HepG2 (cell line): Measurements from ENCODE around the gene EFEMP2. TPM values are rescaled to one million over a fixed set of nuclear protein-coding genes. Genes with fewer than 3 reads are reported as not detected.

Experiments
- BRF2 ChIP-seq: sonication (generic); formaldehyde crosslinking; IDR thresholded peaks from 2 replicates; pipeline ENCODE4 v1.8.1; 2022; ENCODE audit warnings: mild to moderate bottlenecking, missing genetic modification reagents
- CENPX ChIP-seq: sonication (generic); formaldehyde crosslinking; IDR thresholded peaks from 2 replicates; pipeline ENCODE4 v1.9.0; 2021; ENCODE audit warnings: mild to moderate bottlenecking, missing genetic modification reagents, moderate library complexity
- FOSL2 ChIP-seq: sonication (generic); formaldehyde crosslinking; IDR thresholded peaks from 2 replicates; pipeline ENCODE4 v1.4.0; 2020; ENCODE audit warnings: missing genetic modification reagents
- FOXK2 ChIP-seq: fragments of 450-650 bp; IDR thresholded peaks from 2 replicates; pipeline ENCODE4 v1.6.1; 2016
- FOXP4 ChIP-seq: sonication (generic); formaldehyde crosslinking; IDR thresholded peaks from 2 replicates; pipeline ENCODE4 v1.4.0; 2020; ENCODE audit warnings: missing genetic modification reagents
- GABPA ChIP-seq, 2 experiments: IDR thresholded peaks; 2 replicates each; pipeline ENCODE4 v1.6.1; 2011 to 2016; ENCODE audit warnings: low read depth in 2 of 2, low read length in 1 of 2, missing biosample characterization in 1 of 2, missing genetic modification characterization in 1 of 2
- IKZF1 ChIP-seq: fragments of 450-650 bp; IDR thresholded peaks from 2 replicates; pipeline ENCODE4 v1.7.1; 2016
- JUN ChIP-seq: sonication (generic); formaldehyde crosslinking; IDR thresholded peaks from 2 replicates; pipeline ENCODE4 v1.4.0; 2020; ENCODE audit warnings: mild to moderate bottlenecking, missing genetic modification reagents
- KLF12 ChIP-seq: sonication (generic); formaldehyde crosslinking; IDR thresholded peaks from 2 replicates; pipeline ENCODE4 v1.4.0; 2020; ENCODE audit warnings: missing genetic modification reagents, borderline replicate concordance
- MED1 ChIP-seq: sonication (generic); formaldehyde crosslinking; IDR thresholded peaks from 2 replicates; pipeline ENCODE4 v1.4.0; 2020; ENCODE audit warnings: missing genetic modification reagents
- NFE2L2 ChIP-seq: fragments of 150-350 bp; IDR thresholded peaks from 2 replicates; pipeline ENCODE4 v1.6.1; 2014; ENCODE audit warnings: low read length
- NONO ChIP-seq, 2 experiments: fragments of 450-650 bp in 1 of 2; sonication (generic) in 1 of 2; formaldehyde crosslinking in 1 of 2; IDR thresholded peaks in 1 of 2; conservative IDR thresholded peaks in 1 of 2; 2 replicates each; pipeline versions ENCODE4 v1.6.1 to v1.8.0; 2017 to 2022; ENCODE audit warnings: mild to moderate bottlenecking in 1 of 2, missing genetic modification reagents in 1 of 2, moderate library complexity in 1 of 2
- NRL ChIP-seq: sonication (generic); formaldehyde crosslinking; IDR thresholded peaks from 2 replicates; pipeline ENCODE4 v1.5.0; 2020; ENCODE audit warnings: missing genetic modification reagents, mild to moderate bottlenecking, moderate library complexity, borderline replicate concordance
- POGZ ChIP-seq: sonication (generic); formaldehyde crosslinking; IDR thresholded peaks from 2 replicates; pipeline ENCODE4 v1.4.0; 2020; ENCODE audit warnings: mild to moderate bottlenecking, missing genetic modification reagents
- PREB ChIP-seq: sonication (generic); formaldehyde crosslinking; IDR thresholded peaks from 2 replicates; pipeline ENCODE4 v1.4.0; 2020; ENCODE audit warnings: missing genetic modification reagents
- SIX4 ChIP-seq: sonication (generic); formaldehyde crosslinking; IDR thresholded peaks from 2 replicates; pipeline ENCODE4 v1.4.0; 2020; ENCODE audit warnings: missing genetic modification reagents
- U2AF2 ChIP-seq: fragments of 200-400 bp; formaldehyde crosslinking; IDR thresholded peaks from 2 replicates; pipeline ENCODE4 v1.6.1; 2017; ENCODE audit warnings: low read depth, mild to moderate bottlenecking, low read length
- ZKSCAN5 ChIP-seq: sonication (generic); formaldehyde crosslinking; IDR thresholded peaks from 2 replicates; pipeline ENCODE4 v1.5.1; 2020; ENCODE audit warnings: mild to moderate bottlenecking, missing genetic modification reagents
- ZNF234 ChIP-seq: sonication (generic); formaldehyde crosslinking; conservative IDR thresholded peaks from 2 replicates; pipeline ENCODE4 v1.5.1; 2020; ENCODE audit warnings: mild to moderate bottlenecking, missing genetic modification reagents
- ZNF446 ChIP-seq: sonication (generic); formaldehyde crosslinking; IDR thresholded peaks from 2 replicates; pipeline ENCODE4 v1.5.0; 2020; ENCODE audit warnings: mild to moderate bottlenecking, missing genetic modification reagents
- ZNF562 ChIP-seq: sonication (generic); formaldehyde crosslinking; IDR thresholded peaks from 2 replicates; pipeline ENCODE4 v1.8.0; 2022; ENCODE audit warnings: missing genetic modification reagents, borderline replicate concordance
- ZNF749 ChIP-seq: sonication (generic); formaldehyde crosslinking; IDR thresholded peaks from 2 replicates; pipeline ENCODE4 v1.8.0; 2022; ENCODE audit warnings: mild to moderate bottlenecking, missing genetic modification reagents, moderate library complexity, borderline replicate concordance
- ZNF768 ChIP-seq: sonication (generic); formaldehyde crosslinking; IDR thresholded peaks from 2 replicates; pipeline ENCODE4 v1.4.0; 2020; ENCODE audit warnings: missing genetic modification reagents
- ZNF780A ChIP-seq: sonication (generic); formaldehyde crosslinking; IDR thresholded peaks from 2 replicates; pipeline ENCODE4 v1.8.0; 2022; ENCODE audit warnings: mild to moderate bottlenecking, missing genetic modification reagents, moderate library complexity
- ZNF841 ChIP-seq: sonication (generic); formaldehyde crosslinking; IDR thresholded peaks from 2 replicates; pipeline ENCODE4 v1.8.1; 2023; ENCODE audit warnings: missing genetic modification reagents, borderline replicate concordance
- ZSCAN30 ChIP-seq: sonication (generic); formaldehyde crosslinking; IDR thresholded peaks from 2 replicates; pipeline ENCODE4 v1.5.0; 2020; ENCODE audit warnings: mild to moderate bottlenecking, missing genetic modification reagents
- polyA plus RNA-seq, 8 experiments: library from polyadenylated mRNA; depleted of rRNA in 3 of 8; stranded (reverse) in 7 of 8; unstranded in 1 of 8; fragments of >200 nt; fragmentation: Illumina TruSeq in 4 of 8; extraction: Trizol in 4 of 8; gene quantifications; 2 replicates each; pipeline versions ENCODE4 v1.2.1 to v1.2.3, GENCODE V29; 2011 to 2016; ENCODE audit warnings: low read depth in 4 of 8, missing spikeins in 1 of 8, mixed read lengths in 1 of 8; ENCODE audit not compliant: insufficient read depth in 1 of 8
- total RNA-seq, 5 experiments: library from RNA; depleted of rRNA; stranded (reverse); fragments of >200 nt; fragmentation: Illumina TruSeq; extraction: Trizol; gene quantifications; 2 replicates each; pipeline ENCODE4 v1.2.3, GENCODE V29; 2016; ENCODE audit warnings: low read depth in 1 of 5

EFEMP2 gene
- total and polyA plus RNA-seq, 2 of the 13 experiments (the other 11 are each of a cell fraction or from before 2014, with no cell fraction given), result 7.4 to 29.7 TPM

- no peak for TF ChIP-seq FOSL2 (CRISPR knock-in tag)
- no peak for TF ChIP-seq ZNF841 (CRISPR knock-in tag)
- no peak for TF ChIP-seq CENPX (CRISPR knock-in tag)
- TF ChIP-seq FOXK2, result no peak
- TF ChIP-seq POGZ (CRISPR knock-in tag), result no peak
- no peak for TF ChIP-seq SIX4 (CRISPR knock-in tag)
- no peak for TF ChIP-seq ZNF780A (CRISPR knock-in tag)
- peak; percentile 47 for TF ChIP-seq NRL
- TF ChIP-seq MED1 (CRISPR knock-in tag), result no peak
- no peak for TF ChIP-seq BRF2
- TF ChIP-seq NFE2L2, result no peak
- TF ChIP-seq PREB (CRISPR knock-in tag), result no peak
- no peak for TF ChIP-seq ZKSCAN5 (CRISPR knock-in tag)
- no peak for TF ChIP-seq U2AF2
- 0 out of 2 replicates have a peak, but pooled peaks have one; percentile 21 for TF ChIP-seq ZNF768 (CRISPR knock-in tag)
- TF ChIP-seq ZNF234 (CRISPR knock-in tag), result no peak
- no peak for TF ChIP-seq JUN (CRISPR knock-in tag)
- TF ChIP-seq ZNF562 (CRISPR knock-in tag), result no peak
- no peak for TF ChIP-seq ZNF446
- TF ChIP-seq KLF12 (CRISPR knock-in tag), result no peak
- TF ChIP-seq ZSCAN30 (CRISPR knock-in tag), result peak; percentile 10; the same call in 1 of the 2 replicates
- no peak for TF ChIP-seq ZNF749 (CRISPR knock-in tag)
- no peak for TF ChIP-seq GABPA (IDR thresholded peaks at IDR 0.05; ENCODE audit: low read depth, low read length)
- TF ChIP-seq GABPA (CRISPR knock-in tag; IDR thresholded peaks at IDR 0.05; ENCODE audit: low read depth), result no peak
- TF ChIP-seq NONO (IDR thresholded peaks at IDR 0.05), result no peak
- no peak for TF ChIP-seq NONO (CRISPR knock-in tag; conservative IDR thresholded peaks at IDR 0.05)
- TF ChIP-seq FOXP4 (CRISPR knock-in tag), result no peak
- TF ChIP-seq IKZF1, result no peak
Measured at GRCh38 chr11:65918211-65919140, 45.9 kb upstream of the EFEMP2 start, which contains the start of gene C11orf68 (continued).
